ENCODE results near the gene NSDHL. TPM values are rescaled to one million over a fixed set of nuclear protein-coding genes. Genes with fewer than 3 reads are reported as not detected.

The NSDHL gene
- total RNA-seq, 2 experiments from 2014 or later: 13.7 to 20.2 TPM

- Histone ChIP-seq H3K9me2 (ENCODE audit: insufficient read depth, low read length) (no peaks in the 10 kb centered on the region), H2AFZ (ENCODE audit: low read length) (no peak overlapping the region), H3K4me1 (ENCODE audit: insufficient read depth, low read length, poor library complexity, severe bottlenecking) (no peaks in the 10 kb centered on the region), H3K79me2 (ENCODE audit: insufficient read depth, low read depth, low read length) (no peaks in the 10 kb centered on the region; the same call in 1 of the 2 replicates), H3K9me3 (ENCODE audit: low read length) (no peaks in the 10 kb centered on the region), H4K20me1 (ENCODE audit: insufficient read depth, low read length) (no peaks in the 10 kb centered on the region), H3K36me3 (ENCODE audit: insufficient read depth, low read length) (peaks cover 24% of the 10 kb centered on the region), H3K4me2 (ENCODE audit: low read length) (no peak overlapping the region), H3K4me3 (ENCODE audit: low read depth, low read length, poor library complexity, severe bottlenecking) (no peak overlapping the region), H3K27ac (ENCODE audit: low read depth, low read length, poor library complexity, severe bottlenecking) (no peak overlapping the region)
- BruUV-seq (replicated peaks): no TSS peak
- intact Hi-C loops (cut with micrococcal nuclease; ENCODE audit: unreplicated experiment): no loop called here
- TF ChIP-seq EZH2phosphoT487 (IDR thresholded peaks at IDR 0.05; ENCODE audit: borderline replicate concordance, low read depth, low read length) (no peak), CTCF (conservative IDR thresholded peaks at IDR 0.05; ENCODE audit: low read length) (no peak)
- ChIA-PET CTCF (ENCODE audit: unreplicated experiment) (no interaction called here), POLR2A (interaction anchor here (0.7 kb wide), 1 partner anchor 1443 kb away, joined by 3 read pairs; no protein-coding TSS in a partner anchor)
- no peak for DNase-seq (ENCODE audit: low spot score)
Measured at GRCh38 chrX:152845618-152846240, 14.9 kb downstream of the NSDHL start.

- no peak for TF ChIP-seq CTCF (conservative IDR thresholded peaks at IDR 0.05; ENCODE audit: low read length)
- ChIA-PET CTCF (ENCODE audit: unreplicated experiment) (no interaction called here), POLR2A (no interaction called here)
- no peak for DNase-seq (ENCODE audit: low spot score)
- H3K9me3 ChIP-seq (ENCODE audit: low read length): no peaks in the 10 kb centered on the region
- H3K4me1 ChIP-seq (ENCODE audit: insufficient read depth, low read length, poor library complexity, severe bottlenecking): no peaks in the 10 kb centered on the region
- H3K9me2 ChIP-seq (ENCODE audit: insufficient read depth, low read length): no peaks in the 10 kb centered on the region
- no peaks in the 10 kb centered on the region for H3K79me2 ChIP-seq (ENCODE audit: insufficient read depth, low read depth, low read length)
- intact Hi-C loops (cut with micrococcal nuclease; ENCODE audit: unreplicated experiment): no loop called here
- H2AFZ ChIP-seq (ENCODE audit: low read length): no peak overlapping the region
- no peak overlapping the region for H3K4me3 ChIP-seq (ENCODE audit: low read depth, low read length, poor library complexity, severe bottlenecking)
- H4K20me1 ChIP-seq (ENCODE audit: insufficient read depth, low read length): no peaks in the 10 kb centered on the region
- peaks cover 31% of the 10 kb centered on the region for H3K36me3 ChIP-seq (ENCODE audit: insufficient read depth, low read length)
- BruUV-seq (replicated peaks): no TSS peak
- H3K27ac ChIP-seq (ENCODE audit: low read depth, low read length, poor library complexity, severe bottlenecking): no peak overlapping the region
- no peak overlapping the region for H3K4me2 ChIP-seq (ENCODE audit: low read length)
Measured at GRCh38 chrX:152847281-152847680, 16.4 kb downstream of the NSDHL start.

- Histone ChIP-seq H3K27ac (ENCODE audit: low read depth, low read length, poor library complexity, severe bottlenecking) (no peak overlapping the region), H3K4me2 (ENCODE audit: low read length) (no peak overlapping the region), H3K36me3 (ENCODE audit: insufficient read depth, low read length) (peaks cover 22% of the 10 kb centered on the region), H3K9me3 (ENCODE audit: low read length) (no peaks in the 10 kb centered on the region), H2AFZ (ENCODE audit: low read length) (no peak overlapping the region), H3K79me2 (ENCODE audit: insufficient read depth, low read depth, low read length) (no peaks in the 10 kb centered on the region), H3K9me2 (ENCODE audit: insufficient read depth, low read length) (no peaks in the 10 kb centered on the region), H4K20me1 (ENCODE audit: insufficient read depth, low read length) (no peaks in the 10 kb centered on the region), H3K4me3 (ENCODE audit: low read depth, low read length, poor library complexity, severe bottlenecking) (no peak overlapping the region), H3K4me1 (ENCODE audit: insufficient read depth, low read length, poor library complexity, severe bottlenecking) (no peaks in the 10 kb centered on the region)
- ChIA-PET POLR2A (no interaction called here), CTCF (ENCODE audit: unreplicated experiment) (no interaction called here)
- TF ChIP-seq CTCF (conservative IDR thresholded peaks at IDR 0.05; ENCODE audit: low read length): no peak
- TF ChIP-seq EZH2phosphoT487 (IDR thresholded peaks at IDR 0.05; ENCODE audit: borderline replicate concordance, low read depth, low read length): no peak
- intact Hi-C loops (cut with micrococcal nuclease; ENCODE audit: unreplicated experiment): no loop called here
- no TSS peak for BruUV-seq (replicated peaks)
- no peak for DNase-seq (ENCODE audit: low spot score)
Measured at GRCh38 chrX:152850465-152850864, 19.6 kb downstream of the NSDHL start.
